Karpas-422 (cell line): ENCODE measurements around the gene TIMP4. TPM values are rescaled to one million over a fixed set of nuclear protein-coding genes. Genes with fewer than 3 reads are reported as not detected.

Source experiments
- DNase-seq: peaks from one replicate; pipeline ENCODE4 v3.0.0-alpha.2; 2015
- H2AFZ ChIP-seq: fragments of 200-600 bp; sonication (generic); 2 replicates; pipeline ENCODE4 v1.6.1; 2014; ENCODE audit warnings: antibody characterized with exemption, low read length, mixed read lengths
- H3K27ac ChIP-seq: fragments of 200-600 bp; sonication (generic); 2 replicates; pipeline ENCODE4 v1.5.1; 2014; ENCODE audit warnings: mild to moderate bottlenecking, low read length, moderate library complexity
- H3K27me3 ChIP-seq: fragments of 200-600 bp; sonication (generic); 2 replicates; pipeline ENCODE4 v1.6.1; 2014; ENCODE audit warnings: low read length, mixed read lengths
- H3K36me3 ChIP-seq: fragments of 200-600 bp; sonication (generic); 2 replicates; pipeline ENCODE4 v1.6.1; 2014; ENCODE audit warnings: low read length, mixed read lengths; ENCODE audit not compliant: insufficient read depth
- H3K4me1 ChIP-seq: fragments of 200-600 bp; sonication (generic); 2 replicates; pipeline ENCODE4 v1.6.1; 2014; ENCODE audit warnings: mild to moderate bottlenecking, low read length, mixed read lengths
- H3K4me2 ChIP-seq: fragments of 200-600 bp; sonication (generic); 2 replicates; pipeline ENCODE4 v1.6.1; 2014; ENCODE audit warnings: low read length, low read depth, mild to moderate bottlenecking; ENCODE audit not compliant: poor library complexity, severe bottlenecking
- H3K4me3 ChIP-seq: fragments of 200-600 bp; sonication (generic); 2 replicates; pipeline ENCODE4 v1.5.1; 2014; ENCODE audit warnings: mild to moderate bottlenecking, antibody characterized with exemption, low read length, mixed read lengths
- H3K79me2 ChIP-seq: fragments of 200-600 bp; sonication (generic); 2 replicates; pipeline ENCODE4 v1.6.1; 2014; ENCODE audit warnings: mild to moderate bottlenecking, low read length, mixed read lengths
- H3K9ac ChIP-seq: fragments of 200-600 bp; sonication (generic); 2 replicates; pipeline ENCODE4 v1.6.0; 2014; ENCODE audit warnings: low read length
- H3K9me2 ChIP-seq: fragments of 200-600 bp; sonication (generic), shearing (Covaris generic); replicated peaks from 2 replicates; pipeline ENCODE4 v1.6.0; 2014; ENCODE audit warnings: mild to moderate bottlenecking, low read length, moderate library complexity; ENCODE audit not compliant: insufficient read depth
- H3K9me3 ChIP-seq: fragments of 300-700, 200-600 bp; sonication (generic); 2 replicates; pipeline ENCODE4 v1.6.1; 2014; ENCODE audit warnings: low read length, mixed read lengths
- H4K20me1 ChIP-seq: fragments of 200-600 bp; sonication (generic); 2 replicates; pipeline ENCODE4 v1.6.1; 2014; ENCODE audit warnings: mild to moderate bottlenecking, antibody characterized with exemption, low read length, low read depth; ENCODE audit not compliant: insufficient read depth
- total RNA-seq: library from RNA; depleted of rRNA; stranded (reverse); fragments of >200 nt; shearing (Covaris generic); gene quantifications from 2 replicates; pipeline ENCODE4 v1.2.3, GENCODE V29; 2014; ENCODE audit warnings: low replicate concordance

Gene TIMP4
- total RNA-seq, 1 experiment from 2014 or later = not detected

DNA sequence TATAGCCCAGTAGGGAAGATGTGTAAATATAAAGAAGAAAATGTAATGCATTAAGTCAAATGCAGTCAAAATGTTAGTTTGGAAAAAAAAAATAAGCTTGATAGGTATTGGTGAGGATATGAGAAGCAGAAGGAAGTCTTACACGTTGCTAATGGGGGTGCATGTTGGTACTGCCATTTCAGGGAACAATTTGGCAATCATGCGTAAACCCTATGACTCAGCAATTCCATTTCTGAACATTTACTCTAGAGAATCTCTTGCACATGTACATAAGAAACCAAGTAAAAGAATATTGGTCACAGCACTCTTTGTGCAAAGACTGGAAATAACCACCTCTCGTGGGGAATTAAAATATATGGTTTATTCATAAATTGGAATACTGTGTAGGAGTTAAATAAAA, 35.5 kb upstream of the TIMP4 start:
- H3K9ac ChIP-seq = no peak overlapping the region
- H3K79me2 ChIP-seq = no peaks in the 10 kb centered on the region
- no peaks in the 10 kb centered on the region for H3K9me2 ChIP-seq
- H3K4me1 ChIP-seq = peaks cover 8% of the 10 kb centered on the region
- H3K27ac ChIP-seq = no peak overlapping the region
- H4K20me1 ChIP-seq = no peaks in the 10 kb centered on the region
- H3K4me2 ChIP-seq = no peak overlapping the region
- no peaks in the 10 kb centered on the region for H3K36me3 ChIP-seq
- no peaks in the 10 kb centered on the region for H3K27me3 ChIP-seq
- no peak overlapping the region for H3K4me3 ChIP-seq
- no peaks in the 10 kb centered on the region for H3K9me3 ChIP-seq
- H2AFZ ChIP-seq = no peak overlapping the region
- DNase-seq = peak; percentile 72

DNA sequence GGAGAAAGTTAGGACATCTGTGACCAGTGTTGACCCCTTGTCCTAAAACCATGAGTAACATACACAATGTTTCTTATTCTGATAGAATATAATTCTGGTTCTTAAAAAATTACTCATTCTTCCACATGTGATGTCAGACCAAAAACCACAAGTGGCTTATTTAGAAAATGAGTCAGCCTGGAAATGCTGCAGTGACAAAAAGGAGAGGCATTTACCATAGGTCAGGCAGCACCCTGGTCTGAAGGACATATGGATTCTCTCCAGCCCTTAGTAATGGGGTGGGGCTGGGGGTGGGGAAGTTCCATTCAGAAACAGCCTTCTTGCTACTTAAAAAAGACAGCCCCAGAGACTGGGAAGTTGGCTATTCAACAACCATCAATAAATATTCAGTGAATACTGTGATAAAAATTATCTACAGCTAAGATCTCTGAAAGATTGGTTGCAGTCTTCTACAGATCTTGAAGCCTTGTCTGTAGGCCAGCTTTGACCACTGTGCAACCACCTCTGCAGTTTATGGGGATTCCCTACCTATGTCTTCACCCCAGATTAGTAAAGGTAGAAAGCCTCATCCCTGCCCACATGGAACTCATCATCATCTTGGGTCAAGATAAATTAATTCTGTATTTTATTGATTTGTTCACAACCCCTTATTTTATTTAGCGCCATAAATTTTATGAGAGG, 34.9 kb upstream of the TIMP4 start:
- Histone ChIP-seq H3K36me3 (no peaks in the 10 kb centered on the region), H3K4me1 (peaks cover 8% of the 10 kb centered on the region), H3K4me2 (no peak overlapping the region), H4K20me1 (no peaks in the 10 kb centered on the region), H3K9me2 (no peaks in the 10 kb centered on the region), H3K9ac (no peak overlapping the region), H3K27ac (no peak overlapping the region), H3K27me3 (no peaks in the 10 kb centered on the region), H3K9me3 (no peaks in the 10 kb centered on the region), H3K79me2 (no peaks in the 10 kb centered on the region), H2AFZ (no peak overlapping the region), H3K4me3 (no peak overlapping the region)
- no peak for DNase-seq

DNA sequence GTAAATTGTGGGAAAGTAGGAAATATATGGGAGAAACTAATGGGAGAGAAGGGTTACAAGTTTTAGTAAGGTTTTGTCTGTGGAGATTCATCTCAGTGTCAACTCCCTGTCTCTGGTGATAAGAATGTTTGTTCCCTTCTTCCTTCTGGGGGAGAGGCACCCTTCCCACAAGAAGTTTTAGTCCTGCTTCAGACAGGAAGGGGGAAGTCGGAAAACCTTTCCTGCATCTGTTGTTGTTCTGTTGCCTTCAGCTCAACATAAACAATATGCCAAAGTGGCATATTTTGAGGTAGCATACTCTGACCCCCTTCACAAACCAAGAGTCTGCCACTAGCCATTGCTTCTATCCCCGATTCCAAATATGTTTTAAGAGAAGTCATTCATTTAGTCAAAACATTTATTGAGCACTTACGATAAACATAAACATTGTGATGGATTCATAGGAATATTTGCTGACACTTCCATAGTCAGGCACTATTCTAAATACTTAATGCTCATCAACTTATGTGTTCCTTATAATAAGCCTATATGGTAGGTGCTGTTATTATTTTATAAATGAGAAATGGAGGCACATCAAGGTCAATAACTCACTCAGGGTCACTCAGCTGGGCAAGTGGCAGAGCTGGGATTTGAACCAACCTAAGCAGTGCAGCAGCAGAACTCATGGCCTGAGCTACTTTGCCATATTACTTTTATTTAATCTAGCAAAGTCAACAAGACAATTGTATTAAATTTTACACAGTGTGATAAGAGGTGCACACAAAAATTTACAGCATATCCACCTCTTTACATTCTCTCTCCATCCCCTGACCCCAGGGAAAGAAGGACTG, 34.2 kb upstream of the TIMP4 start:
- no peaks in the 10 kb centered on the region for H4K20me1 ChIP-seq
- H2AFZ ChIP-seq = no peak overlapping the region
- no peaks in the 10 kb centered on the region for H3K79me2 ChIP-seq
- H3K4me2 ChIP-seq = no peak overlapping the region
- no peak overlapping the region for H3K4me3 ChIP-seq
- no peaks in the 10 kb centered on the region for H3K9me2 ChIP-seq
- no peak for DNase-seq
- H3K36me3 ChIP-seq = no peaks in the 10 kb centered on the region
- no peak overlapping the region for H3K27ac ChIP-seq
- H3K27me3 ChIP-seq = no peaks in the 10 kb centered on the region
- no peak overlapping the region for H3K9ac ChIP-seq
- H3K9me3 ChIP-seq = no peaks in the 10 kb centered on the region
- H3K4me1 ChIP-seq = peaks cover 12% of the 10 kb centered on the region

DNA sequence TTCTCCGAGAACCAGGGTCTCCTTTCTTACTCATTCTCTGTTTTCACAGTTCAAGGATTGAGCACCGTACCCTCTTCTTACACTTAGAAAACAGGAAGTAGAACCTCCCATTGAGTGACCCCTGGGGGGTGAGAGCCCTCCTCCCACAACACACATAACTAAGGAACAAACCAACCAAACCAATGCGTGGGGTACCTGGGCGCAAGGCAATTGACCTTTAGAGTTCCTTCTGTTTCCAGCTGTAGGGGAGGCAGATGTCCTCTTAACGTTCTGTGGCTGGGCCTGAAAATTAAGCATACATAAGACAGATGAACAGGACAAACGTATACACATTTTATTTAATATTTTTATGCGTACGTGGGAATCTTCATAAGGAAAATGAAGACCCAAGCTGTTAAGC, 33.5 kb upstream of the TIMP4 start:
- H3K27me3 ChIP-seq = no peaks in the 10 kb centered on the region
- H3K9me3 ChIP-seq = no peaks in the 10 kb centered on the region
- H3K4me3 ChIP-seq = no peak overlapping the region
- no peak for DNase-seq
- peaks cover 18% of the 10 kb centered on the region for H3K4me1 ChIP-seq
- H3K9me2 ChIP-seq = no peaks in the 10 kb centered on the region
- no peak overlapping the region for H3K27ac ChIP-seq
- H3K36me3 ChIP-seq = no peaks in the 10 kb centered on the region
- H3K9ac ChIP-seq = no peak overlapping the region
- H3K4me2 ChIP-seq = no peak overlapping the region
- no peaks in the 10 kb centered on the region for H4K20me1 ChIP-seq
- H3K79me2 ChIP-seq = no peaks in the 10 kb centered on the region
- no peak overlapping the region for H2AFZ ChIP-seq

DNA sequence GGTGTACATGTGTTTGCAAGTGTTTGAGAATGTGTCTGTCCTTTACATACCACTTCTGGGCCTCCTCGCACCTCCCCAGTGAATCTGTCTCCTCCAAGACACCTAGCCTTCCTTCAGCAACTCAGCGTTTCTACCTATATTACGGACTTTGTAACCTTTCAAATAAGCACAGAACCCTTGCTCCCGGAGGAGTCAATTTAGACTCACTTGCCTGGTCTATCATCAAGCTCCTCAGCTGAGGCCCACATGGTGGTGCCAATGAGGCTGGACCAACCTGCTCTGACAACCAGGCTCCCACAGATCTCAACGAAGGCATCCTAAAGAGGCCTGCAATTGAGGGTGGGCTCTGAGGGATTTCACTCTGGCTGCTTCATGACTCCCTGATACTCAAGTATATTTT, 32.8 kb upstream of the TIMP4 start:
- no peaks in the 10 kb centered on the region for H4K20me1 ChIP-seq
- H2AFZ ChIP-seq = no peak overlapping the region
- no peaks in the 10 kb centered on the region for H3K36me3 ChIP-seq
- DNase-seq = no peak
- H3K4me2 ChIP-seq = no peak overlapping the region
- no peak overlapping the region for H3K9ac ChIP-seq
- no peaks in the 10 kb centered on the region for H3K9me3 ChIP-seq
- no peak overlapping the region for H3K27ac ChIP-seq
- H3K27me3 ChIP-seq = no peaks in the 10 kb centered on the region
- H3K4me1 ChIP-seq = peaks cover 18% of the 10 kb centered on the region
- no peaks in the 10 kb centered on the region for H3K79me2 ChIP-seq
- H3K9me2 ChIP-seq = no peaks in the 10 kb centered on the region
- no peak overlapping the region for H3K4me3 ChIP-seq

DNA sequence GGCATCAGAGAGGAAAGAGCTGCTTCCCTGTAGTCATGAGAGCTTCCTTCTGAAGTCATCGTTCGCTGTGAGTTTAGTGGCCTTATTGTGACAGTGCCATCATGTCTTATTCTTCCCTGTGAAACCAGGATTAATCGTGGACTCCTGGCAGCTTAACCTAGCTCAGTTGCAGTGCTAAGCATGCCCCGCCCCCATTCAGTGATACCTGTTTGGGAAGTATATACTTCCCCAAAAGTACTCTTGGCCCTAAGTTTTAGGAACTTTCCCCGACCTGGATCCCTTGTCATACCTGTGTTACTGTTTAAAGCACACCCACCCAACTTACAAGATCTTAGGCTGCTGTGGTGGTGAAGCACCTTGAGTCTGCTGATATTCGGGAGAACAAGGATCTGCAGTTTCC, 32.1 kb upstream of the TIMP4 start:
- Histone ChIP-seq H3K9me3 (no peaks in the 10 kb centered on the region), H3K27ac (no peak overlapping the region), H3K36me3 (no peaks in the 10 kb centered on the region), H3K79me2 (no peaks in the 10 kb centered on the region), H3K27me3 (no peaks in the 10 kb centered on the region), H3K4me2 (no peak overlapping the region), H3K4me1 (peaks cover 18% of the 10 kb centered on the region), H3K4me3 (no peak overlapping the region), H4K20me1 (no peaks in the 10 kb centered on the region), H3K9me2 (no peaks in the 10 kb centered on the region), H2AFZ (no peak overlapping the region), H3K9ac (no peak overlapping the region)
- no peak for DNase-seq

DNA sequence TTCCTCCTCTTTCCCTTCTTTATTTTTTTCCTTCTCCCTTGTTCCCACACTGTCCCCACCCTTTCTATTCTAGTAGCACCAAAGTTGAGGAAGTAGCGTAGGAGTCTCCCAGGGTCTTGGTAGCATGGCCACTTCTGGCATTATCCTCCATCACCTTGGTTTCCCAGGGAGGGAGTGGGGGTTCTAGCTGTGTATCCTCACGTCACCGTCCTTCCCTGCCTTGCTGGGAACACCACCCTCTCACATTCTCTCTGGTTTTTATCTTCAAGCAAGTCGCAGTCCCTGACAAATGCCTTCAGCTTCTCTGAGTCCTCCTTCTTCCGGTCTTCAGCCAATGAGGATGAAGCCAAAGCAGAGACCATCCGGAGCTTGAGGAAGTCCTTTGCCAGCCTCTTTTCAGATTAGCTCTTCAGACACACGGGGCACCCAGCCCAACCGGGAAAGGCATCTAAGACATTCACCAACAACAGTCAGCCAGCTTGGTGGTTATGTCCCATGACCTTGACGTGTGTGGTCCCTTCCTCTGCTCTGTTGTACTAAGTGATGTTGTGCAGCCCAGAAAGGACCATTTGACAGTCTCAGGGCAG, 31.6 kb upstream of the TIMP4 start:
- H3K4me3 ChIP-seq = no peak overlapping the region
- no peaks in the 10 kb centered on the region for H3K9me2 ChIP-seq
- no peak for DNase-seq
- H3K4me2 ChIP-seq = no peak overlapping the region
- H2AFZ ChIP-seq = no peak overlapping the region
- no peaks in the 10 kb centered on the region for H3K27me3 ChIP-seq
- no peaks in the 10 kb centered on the region for H4K20me1 ChIP-seq
- no peaks in the 10 kb centered on the region for H3K9me3 ChIP-seq
- no peak overlapping the region for H3K27ac ChIP-seq
- peaks cover 18% of the 10 kb centered on the region for H3K4me1 ChIP-seq
- H3K9ac ChIP-seq = no peak overlapping the region
- H3K79me2 ChIP-seq = no peaks in the 10 kb centered on the region
- no peaks in the 10 kb centered on the region for H3K36me3 ChIP-seq

DNA sequence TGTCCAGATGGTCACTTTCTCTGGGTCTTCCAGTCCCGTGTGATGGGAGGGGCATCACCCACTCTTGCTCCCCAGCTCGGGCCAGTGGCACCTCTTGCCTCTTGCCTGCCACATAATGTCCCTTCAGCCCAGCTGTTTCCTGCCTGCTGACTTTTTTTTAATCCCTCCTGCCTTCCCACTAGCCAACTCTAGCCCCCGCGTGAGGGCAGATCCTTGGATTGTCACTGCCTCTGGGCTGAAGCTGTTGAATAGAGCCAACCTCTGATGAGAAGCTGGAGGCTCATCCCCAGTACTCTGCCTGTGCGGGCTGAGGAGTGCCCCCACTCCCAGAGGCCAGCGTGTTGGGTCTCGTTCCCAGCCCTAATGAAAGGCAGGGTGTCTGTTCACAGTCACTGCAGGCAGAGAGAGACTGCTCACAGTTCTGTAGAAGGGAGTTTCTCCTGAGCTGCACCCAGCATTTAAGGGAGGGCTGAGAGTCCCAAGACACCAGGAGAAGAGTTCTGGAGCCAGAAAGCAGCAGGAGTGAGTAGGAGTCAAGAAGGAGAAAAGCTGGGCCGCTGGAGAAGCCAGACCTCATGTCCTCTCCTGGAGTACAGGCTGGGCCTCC, 30.1 kb upstream of the TIMP4 start:
- H4K20me1 ChIP-seq = no peaks in the 10 kb centered on the region
- no peaks in the 10 kb centered on the region for H3K36me3 ChIP-seq
- H3K79me2 ChIP-seq = no peaks in the 10 kb centered on the region
- no peak overlapping the region for H3K4me2 ChIP-seq
- H3K4me3 ChIP-seq = no peak overlapping the region
- H3K9me2 ChIP-seq = no peaks in the 10 kb centered on the region
- peaks cover 11% of the 10 kb centered on the region for H3K4me1 ChIP-seq
- DNase-seq = no peak
- no peak overlapping the region for H3K9ac ChIP-seq
- H3K27ac ChIP-seq = no peak overlapping the region
- no peaks in the 10 kb centered on the region for H3K27me3 ChIP-seq
- no peaks in the 10 kb centered on the region for H3K9me3 ChIP-seq
- H2AFZ ChIP-seq = no peak overlapping the region
